Effector memory CD4-positive, alpha-beta T cell (primary cell): ENCODE measurements around the gene KLHL3.

ENCODE experiments used
- DNase-seq, 3 donors: peaks; one replicate each; pipeline ENCODE4 v3.0.0-alpha.2; 2020
- H3K27ac ChIP-seq: 2 replicates; pipeline ENCODE4 v1.7.0; 2013; ENCODE audit warnings: mild to moderate bottlenecking, low read length, moderate library complexity; ENCODE audit not compliant: insufficient read depth, poor library complexity, severe bottlenecking
- H3K27me3 ChIP-seq: replicated peaks from 2 replicates; pipeline ENCODE4 v1.7.0; 2013; ENCODE audit warnings: mild to moderate bottlenecking, low read length; ENCODE audit not compliant: insufficient read depth, control insufficient read depth, poor library complexity, severe bottlenecking
- H3K36me3 ChIP-seq: 2 replicates; pipeline ENCODE4 v1.7.0; 2013; ENCODE audit warnings: mild to moderate bottlenecking, low read length, moderate library complexity; ENCODE audit not compliant: control insufficient read depth, insufficient read depth
- H3K4me1 ChIP-seq: 2 replicates; pipeline ENCODE4 v1.7.0; 2013; ENCODE audit warnings: low read length, mild to moderate bottlenecking; ENCODE audit not compliant: control insufficient read depth, insufficient read depth, poor library complexity, severe bottlenecking
- H3K4me3 ChIP-seq: 2 replicates; pipeline ENCODE4 v1.7.0; 2013; ENCODE audit warnings: low read length, low read depth, mild to moderate bottlenecking; ENCODE audit not compliant: insufficient read depth, poor library complexity, severe bottlenecking
- H3K9me3 ChIP-seq: 2 replicates; pipeline ENCODE4 v1.7.0; 2013; ENCODE audit warnings: mild to moderate bottlenecking, low read length, moderate library complexity; ENCODE audit not compliant: control insufficient read depth

Gene KLHL3

GRCh38 chr5:137641148-137641547 lies 94.7 kb downstream of the KLHL3 start:
- H3K4me1 ChIP-seq: no peaks in the 10 kb centered on the region
- H3K27me3 ChIP-seq: no peaks in the 10 kb centered on the region
- peaks cover 10% of the 10 kb centered on the region for H3K36me3 ChIP-seq
- no peak for DNase-seq
- no peaks in the 10 kb centered on the region for H3K9me3 ChIP-seq
- H3K4me3 ChIP-seq: no peak overlapping the region
- H3K27ac ChIP-seq: no peak overlapping the region

- DNase-seq: no peak
- no peaks in the 10 kb centered on the region for H3K27me3 ChIP-seq
- H3K36me3 ChIP-seq: peaks cover 10% of the 10 kb centered on the region
- H3K4me3 ChIP-seq: no peak overlapping the region
- no peak overlapping the region for H3K27ac ChIP-seq
- no peaks in the 10 kb centered on the region for H3K4me1 ChIP-seq
- no peaks in the 10 kb centered on the region for H3K9me3 ChIP-seq
Observed at GRCh38 chr5:137639645-137640044, 96.2 kb downstream of the KLHL3 start.

DNA sequence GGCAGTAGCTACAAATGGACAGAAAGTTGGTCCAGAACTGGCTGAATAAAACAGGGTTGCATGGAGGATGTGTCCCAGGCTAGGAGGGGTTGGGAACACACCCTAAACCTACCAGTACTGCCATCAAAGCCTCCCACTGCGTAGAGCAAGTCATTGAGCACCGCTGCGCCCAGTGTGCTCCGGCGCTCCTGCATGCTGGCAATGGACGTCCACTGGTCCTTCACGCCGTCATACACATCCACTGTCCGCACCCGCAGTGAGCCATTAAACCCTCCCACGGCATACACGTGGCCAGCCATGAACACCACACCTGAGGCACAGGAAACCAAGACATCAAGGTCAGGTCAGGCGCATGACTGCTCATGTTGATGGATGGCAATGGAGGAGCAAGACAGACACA lies 97.0 kb downstream of the KLHL3 start:
- H3K9me3 ChIP-seq: no peaks in the 10 kb centered on the region
- H3K36me3 ChIP-seq: peaks cover 10% of the 10 kb centered on the region
- H3K27me3 ChIP-seq: no peaks in the 10 kb centered on the region
- no peak overlapping the region for H3K4me3 ChIP-seq
- no peak overlapping the region for H3K27ac ChIP-seq
- DNase-seq: no peak
- no peaks in the 10 kb centered on the region for H3K4me1 ChIP-seq

DNA sequence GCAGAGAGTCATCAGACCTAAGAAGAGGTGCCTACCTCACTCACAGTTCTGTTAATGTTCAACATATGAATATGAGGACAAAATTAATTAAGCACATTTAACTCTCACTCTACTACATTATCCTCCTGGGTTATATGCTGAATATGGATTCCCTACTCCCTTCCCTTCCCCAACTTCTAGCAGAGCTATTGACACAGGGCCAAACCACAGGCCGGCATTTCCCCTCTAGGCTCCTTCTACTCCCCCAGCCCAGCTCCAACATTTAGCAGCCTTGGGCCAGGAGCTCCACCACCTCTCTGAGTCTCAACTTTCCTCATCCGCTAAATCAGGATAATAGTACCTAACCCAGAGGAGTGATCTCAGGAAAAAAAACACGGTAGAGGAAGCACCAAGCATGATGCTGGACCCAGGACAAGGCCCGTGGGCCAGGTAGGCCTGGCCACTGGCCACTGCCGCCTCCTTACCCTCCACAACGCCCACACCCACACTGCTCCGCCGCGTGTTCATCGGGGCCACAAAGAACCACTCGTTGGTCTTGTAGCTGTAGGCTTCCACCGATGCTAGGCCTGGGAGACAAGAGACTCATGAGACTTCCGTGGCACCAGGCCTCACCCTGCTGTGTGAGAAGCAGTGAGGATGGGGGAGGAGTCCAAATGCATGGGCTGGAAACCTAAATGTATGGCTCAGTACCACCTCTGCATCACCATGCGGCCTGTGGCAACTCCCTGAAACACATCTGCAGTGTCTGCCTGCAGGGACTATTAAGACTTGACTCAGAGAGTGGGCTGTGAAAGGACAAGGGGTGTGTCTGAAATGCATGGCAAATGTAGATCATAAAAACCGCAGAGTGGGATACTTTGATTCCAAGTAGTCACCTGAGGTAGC lies 98.8 kb downstream of the KLHL3 start:
- Histone ChIP-seq H3K27me3 (no peaks in the 10 kb centered on the region), H3K4me1 (no peaks in the 10 kb centered on the region), H3K4me3 (no peak overlapping the region), H3K9me3 (no peaks in the 10 kb centered on the region), H3K27ac (no peak overlapping the region), H3K36me3 (peaks cover 10% of the 10 kb centered on the region)
- DNase-seq: no peak

DNA sequence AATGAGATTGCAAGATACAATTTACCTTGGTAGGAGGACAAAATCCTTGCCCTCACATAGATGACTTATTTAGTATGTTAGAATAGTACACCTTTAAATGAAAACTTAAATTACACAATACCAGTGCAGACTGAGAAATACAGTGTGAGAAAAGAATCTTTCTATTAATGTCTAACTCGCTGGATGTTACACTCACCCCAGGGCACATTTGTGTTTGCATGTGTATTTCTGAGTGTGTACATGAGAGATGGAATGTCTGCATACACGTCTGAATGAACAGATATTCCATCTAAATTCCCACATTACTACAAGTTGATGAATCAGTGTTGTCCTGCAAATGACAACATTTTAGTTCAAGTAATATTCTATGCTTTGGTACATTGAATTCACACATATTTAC lies 99.8 kb downstream of the KLHL3 start:
- Histone ChIP-seq H3K36me3 (peaks cover 10% of the 10 kb centered on the region), H3K27ac (no peak overlapping the region), H3K9me3 (no peaks in the 10 kb centered on the region), H3K27me3 (no peaks in the 10 kb centered on the region), H3K4me1 (no peaks in the 10 kb centered on the region), H3K4me3 (no peak overlapping the region)
- DNase-seq: no peak

- Histone ChIP-seq H3K27ac (no peak overlapping the region), H3K4me3 (no peak overlapping the region)
- no peak for DNase-seq
Observed at GRCh38 chr5:137635521-137635921, 100.4 kb downstream of the KLHL3 start.

DNA sequence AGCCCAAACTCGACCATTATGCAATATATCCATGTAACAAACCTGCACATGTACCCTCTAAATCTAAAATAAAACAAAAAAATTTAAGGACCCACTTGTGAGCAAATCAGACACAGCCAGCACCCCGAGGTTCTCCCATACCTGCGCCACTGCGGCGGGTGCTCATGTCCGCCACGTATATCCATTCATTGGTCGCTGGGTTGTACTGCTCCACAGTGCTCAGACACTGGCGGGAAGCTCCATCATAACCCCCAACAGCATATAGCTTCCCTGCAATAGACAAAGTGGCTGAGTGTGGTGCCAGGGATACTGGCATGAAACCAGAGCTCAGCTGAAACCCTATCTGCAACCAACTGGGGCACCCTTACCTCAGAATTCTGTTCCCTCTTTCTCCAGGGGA lies 102.0 kb downstream of the KLHL3 start:
- Histone ChIP-seq H3K27me3 (no peaks in the 10 kb centered on the region), H3K36me3 (peaks cover 10% of the 10 kb centered on the region), H3K4me3 (no peak overlapping the region), H3K4me1 (no peaks in the 10 kb centered on the region), H3K9me3 (no peaks in the 10 kb centered on the region), H3K27ac (no peak overlapping the region)
- DNase-seq: no peak

More at GRCh38 chr5:137635521-137635921, 100.4 kb downstream of the KLHL3 start:
- H3K36me3 ChIP-seq: peaks cover 10% of the 10 kb centered on the region
- H3K4me1 ChIP-seq: no peaks in the 10 kb centered on the region
- no peaks in the 10 kb centered on the region for H3K9me3 ChIP-seq
- H3K27me3 ChIP-seq: no peaks in the 10 kb centered on the region

DNA sequence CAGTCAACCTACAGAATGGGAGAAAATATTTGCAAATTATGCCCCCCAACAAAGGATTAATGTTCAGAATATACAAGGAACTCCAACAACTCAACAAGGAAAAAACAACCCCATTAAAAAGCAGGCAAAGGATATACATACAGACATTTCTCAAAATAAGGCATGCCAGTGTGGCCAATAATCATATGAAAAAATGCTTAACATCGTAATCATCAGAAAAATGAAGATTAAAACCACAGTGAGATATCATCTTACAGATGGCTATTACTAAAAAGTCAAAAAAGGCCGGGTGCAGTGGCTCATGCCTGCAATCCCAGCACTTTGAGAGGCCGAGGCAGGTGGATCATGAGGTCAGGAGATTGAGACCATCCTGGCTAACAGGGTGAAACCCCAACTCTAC lies 103.2 kb downstream of the KLHL3 start:
- H3K4me3 ChIP-seq: no peak overlapping the region
- DNase-seq: no peak
- no peaks in the 10 kb centered on the region for H3K27me3 ChIP-seq
- H3K36me3 ChIP-seq: peaks cover 7% of the 10 kb centered on the region
- no peaks in the 10 kb centered on the region for H3K4me1 ChIP-seq
- H3K27ac ChIP-seq: no peak overlapping the region
- H3K9me3 ChIP-seq: no peaks in the 10 kb centered on the region

DNA sequence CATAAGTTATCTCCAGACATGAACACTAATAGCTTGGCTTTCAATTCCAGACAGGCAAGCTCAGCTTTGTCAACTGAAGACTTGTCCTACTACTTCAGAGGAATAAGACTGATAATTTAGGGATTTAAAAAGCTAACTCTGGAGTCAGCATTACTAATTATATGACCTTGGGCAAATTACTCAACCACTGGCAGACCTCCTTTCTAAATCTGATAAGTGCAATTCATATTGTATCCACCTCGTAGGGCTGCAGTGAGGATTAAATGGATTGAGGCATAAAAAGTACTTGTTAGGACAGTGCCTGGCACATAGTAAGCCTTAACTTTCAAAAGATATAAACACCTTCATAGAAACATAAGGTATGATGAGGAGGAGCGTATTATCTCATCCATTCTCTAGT lies 104.4 kb downstream of the KLHL3 start:
- Histone ChIP-seq H3K27me3 (no peaks in the 10 kb centered on the region), H3K4me1 (no peaks in the 10 kb centered on the region), H3K27ac (no peak overlapping the region), H3K4me3 (no peak overlapping the region), H3K9me3 (no peaks in the 10 kb centered on the region), H3K36me3 (no peaks in the 10 kb centered on the region)
- DNase-seq: no peak

DNA sequence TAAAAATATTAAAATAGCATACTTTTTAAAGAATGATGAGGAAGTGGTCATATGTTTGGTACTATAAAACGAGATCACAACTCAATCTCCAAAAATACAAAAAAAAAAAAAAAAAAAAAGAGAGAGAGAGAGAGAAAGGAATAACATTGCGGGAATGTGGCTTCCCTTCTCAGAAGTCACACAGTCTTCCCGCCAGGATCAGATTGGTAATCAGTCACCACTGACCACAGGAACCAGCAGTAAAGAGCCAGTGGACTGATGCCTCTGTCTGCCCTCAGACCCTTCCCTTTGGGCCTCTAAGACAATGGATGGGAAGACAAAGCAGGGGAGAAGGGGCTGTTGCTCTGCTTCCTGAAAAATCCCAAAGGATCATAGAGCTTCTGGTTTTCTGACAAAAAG lies 104.9 kb downstream of the KLHL3 start:
- Histone ChIP-seq H3K27ac (no peak overlapping the region), H3K36me3 (no peaks in the 10 kb centered on the region), H3K9me3 (no peaks in the 10 kb centered on the region), H3K27me3 (no peaks in the 10 kb centered on the region), H3K4me1 (no peaks in the 10 kb centered on the region), H3K4me3 (no peak overlapping the region)
- no peak for DNase-seq
